ENCODE measurements around the gene APBB2. TPM values are rescaled to one million over a fixed set of nuclear protein-coding genes. Genes with fewer than 3 reads are reported as not detected.

APBB2 gene
- total and polyA plus RNA-seq, 2 experiments from 2014 or later: 24.1 to 61.0 TPM

DNA sequence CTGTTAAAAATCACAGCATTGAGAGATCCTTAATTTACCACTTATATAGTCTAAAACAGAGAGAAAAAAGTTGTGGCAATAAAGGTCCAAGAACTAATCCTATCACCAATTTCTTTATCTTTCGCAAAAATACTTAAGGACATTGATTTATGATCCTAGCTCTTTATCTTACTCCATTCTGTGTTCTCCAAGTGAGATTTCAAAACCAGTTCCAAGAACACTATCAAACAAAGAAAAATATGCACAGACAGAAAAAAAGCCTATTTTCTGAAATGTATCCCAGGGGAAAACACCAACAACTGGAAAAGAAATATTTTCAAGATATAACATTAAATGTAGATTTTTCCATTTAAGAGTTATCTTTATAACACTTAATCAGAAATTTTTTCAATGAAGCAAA, 172.8 kb downstream of the APBB2 start:
- no peak overlapping the region for H3K4me3 ChIP-seq
- H3K9me3 ChIP-seq (ENCODE audit: low read depth): no peaks in the 10 kb centered on the region
- no peaks in the 10 kb centered on the region for H4K20me1 ChIP-seq (ENCODE audit: insufficient read depth)
- TF ChIP-seq EZH2 (IDR thresholded peaks at IDR 0.05; ENCODE audit: insufficient read depth, poor library complexity, severe bottlenecking) (no peak), EZH2phosphoT487 (IDR thresholded peaks at IDR 0.05; ENCODE audit: insufficient read depth, low read depth) (no peak)
- H2AFZ ChIP-seq: no peak overlapping the region
- H3K4me1 ChIP-seq (ENCODE audit: insufficient read depth): no peaks in the 10 kb centered on the region
- H3F3A ChIP-seq (ENCODE audit: insufficient read depth): no peaks in the 10 kb centered on the region
- in situ Hi-C loops (cut with MboI): no loop called here
- H3K36me3 ChIP-seq (ENCODE audit: low read depth): 0 out of 2 replicates have a peak, but pooled peaks cover 4% of the 10 kb centered on the region
- WGBS, 2 experiments (ENCODE audit: low coverage in 1 of 2, low lambda C conversion rate in 2 of 2, missing lambda C conversion rate in 2 of 2): 100% methylated on average over 1 of the region's 1 CpG
- no peak for DNase-seq
- H3K27ac ChIP-seq: no peak overlapping the region
- H3K79me2 ChIP-seq (ENCODE audit: insufficient read depth): peaks cover 16% of the 10 kb centered on the region; the same call in 1 of the 2 replicates
- H3K27me3 ChIP-seq (replicated peaks; ENCODE audit: insufficient read depth): no peaks in the 10 kb centered on the region
- no peak overlapping the region for H3K9ac ChIP-seq
- no peaks in the 10 kb centered on the region for H3K9me2 ChIP-seq (ENCODE audit: insufficient read depth)
- H3K4me2 ChIP-seq (ENCODE audit: unreplicated experiment): no peak overlapping the region

DNA sequence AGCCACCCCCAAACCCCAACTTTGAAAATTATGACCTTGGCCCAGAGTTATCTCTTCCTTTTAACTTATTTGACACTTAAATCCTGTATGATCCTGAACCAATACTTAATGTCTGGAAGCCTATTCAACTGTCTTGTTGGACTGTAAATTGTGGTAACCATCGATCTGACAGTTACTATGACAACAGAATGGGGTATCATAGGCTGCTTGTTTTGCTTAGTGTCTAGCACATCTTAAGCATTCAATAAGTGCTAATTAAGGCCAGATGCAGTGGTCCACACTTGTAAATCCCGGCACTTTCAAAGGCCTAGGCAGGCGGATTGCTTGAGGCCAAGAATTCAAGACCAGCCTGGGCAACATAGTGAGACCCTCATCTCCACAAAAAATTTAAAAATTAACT, 175.0 kb downstream of the APBB2 start:
- H3K27ac ChIP-seq: no peak overlapping the region
- no peak for DNase-seq
- in situ Hi-C loops (cut with MboI): no loop called here
- H3K4me3 ChIP-seq: no peak overlapping the region
- no peak for TF ChIP-seq EZH2 (IDR thresholded peaks at IDR 0.05; ENCODE audit: insufficient read depth, poor library complexity, severe bottlenecking)
- TF ChIP-seq EZH2phosphoT487 (IDR thresholded peaks at IDR 0.05; ENCODE audit: insufficient read depth, low read depth): no peak
- H4K20me1 ChIP-seq (ENCODE audit: insufficient read depth): no peaks in the 10 kb centered on the region
- H3K9me3 ChIP-seq (ENCODE audit: low read depth): no peaks in the 10 kb centered on the region
- WGBS, 2 experiments (ENCODE audit: low coverage in 1 of 2, low lambda C conversion rate in 2 of 2, missing lambda C conversion rate in 2 of 2): 64 to 66% methylated on average over 3 of the region's 3 CpGs
- no peaks in the 10 kb centered on the region for H3K9me2 ChIP-seq (ENCODE audit: insufficient read depth)
- H3K27me3 ChIP-seq (replicated peaks; ENCODE audit: insufficient read depth): no peaks in the 10 kb centered on the region
- no peak overlapping the region for H3K9ac ChIP-seq
- no peak overlapping the region for H2AFZ ChIP-seq
- no peaks in the 10 kb centered on the region for H3F3A ChIP-seq (ENCODE audit: insufficient read depth)
- no peaks in the 10 kb centered on the region for H3K4me1 ChIP-seq (ENCODE audit: insufficient read depth)
- peaks cover 21% of the 10 kb centered on the region for H3K79me2 ChIP-seq (ENCODE audit: insufficient read depth)
- H3K36me3 ChIP-seq (ENCODE audit: low read depth): 0 out of 2 replicates have a peak, but pooled peaks cover under 1% of the 10 kb centered on the region
- H3K4me2 ChIP-seq (ENCODE audit: unreplicated experiment): no peak overlapping the region

DNA sequence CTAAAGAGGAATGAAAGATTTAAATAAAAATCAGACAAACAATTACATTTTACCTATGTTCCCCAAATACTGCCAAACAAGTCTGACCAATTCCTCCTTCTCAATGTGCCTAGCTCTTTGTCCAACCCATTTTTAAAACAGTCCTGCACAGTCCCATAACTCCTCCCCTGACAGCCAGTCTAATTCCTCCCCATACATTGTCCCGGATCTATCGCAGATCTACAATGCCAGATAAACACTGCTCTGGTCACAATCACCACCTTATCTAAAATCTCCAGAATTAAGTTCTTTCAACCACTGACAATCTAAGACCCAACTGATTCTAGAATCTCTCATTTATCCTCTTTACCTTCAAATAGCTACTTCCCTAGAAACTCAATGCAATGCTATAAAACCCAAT, 176.0 kb downstream of the APBB2 start:
- no peaks in the 10 kb centered on the region for H3K9me2 ChIP-seq (ENCODE audit: insufficient read depth)
- H2AFZ ChIP-seq: no peak overlapping the region
- 98% methylated on average over 2 of the region's 2 CpGs for WGBS, 2 experiments (ENCODE audit: low coverage in 1 of 2, low lambda C conversion rate in 2 of 2, missing lambda C conversion rate in 2 of 2)
- no peaks in the 10 kb centered on the region for H3K27me3 ChIP-seq (replicated peaks; ENCODE audit: insufficient read depth)
- TF ChIP-seq EZH2phosphoT487 (IDR thresholded peaks at IDR 0.05; ENCODE audit: insufficient read depth, low read depth) (no peak), EZH2 (IDR thresholded peaks at IDR 0.05; ENCODE audit: insufficient read depth, poor library complexity, severe bottlenecking) (no peak)
- H3K9ac ChIP-seq: no peak overlapping the region
- DNase-seq: no peak
- H3K9me3 ChIP-seq (ENCODE audit: low read depth): no peaks in the 10 kb centered on the region
- no peak overlapping the region for H3K27ac ChIP-seq
- H4K20me1 ChIP-seq (ENCODE audit: insufficient read depth): no peaks in the 10 kb centered on the region
- no peaks in the 10 kb centered on the region for H3F3A ChIP-seq (ENCODE audit: insufficient read depth)
- in situ Hi-C loops (cut with MboI): no loop called here
- no peaks in the 10 kb centered on the region for H3K36me3 ChIP-seq (ENCODE audit: low read depth)
- H3K4me3 ChIP-seq: no peak overlapping the region
- H3K4me2 ChIP-seq (ENCODE audit: unreplicated experiment): no peak overlapping the region
- peaks cover 27% of the 10 kb centered on the region for H3K79me2 ChIP-seq (ENCODE audit: insufficient read depth)
- no peaks in the 10 kb centered on the region for H3K4me1 ChIP-seq (ENCODE audit: insufficient read depth)

DNA sequence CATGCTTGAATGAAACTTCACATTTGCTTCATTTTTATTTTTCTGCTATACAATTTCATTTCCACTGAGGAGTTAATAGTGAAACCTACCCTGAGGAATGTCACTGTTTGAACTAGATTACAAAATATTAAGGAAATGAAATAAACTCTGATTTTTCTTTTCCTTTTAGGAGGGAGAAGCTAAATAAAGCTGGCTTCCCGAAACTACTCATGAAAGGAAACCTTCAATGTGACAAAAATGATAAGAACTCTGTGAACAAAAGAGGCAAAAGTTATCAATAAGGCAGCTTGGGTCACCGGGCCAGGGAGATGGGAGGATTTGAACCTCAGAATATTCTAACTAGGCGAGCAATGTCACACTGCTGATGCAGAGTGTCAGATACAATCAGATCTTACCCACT, 185.2 kb downstream of the APBB2 start:
- H3F3A ChIP-seq (ENCODE audit: insufficient read depth): 0 out of 2 replicates have a peak, but pooled peaks cover 14% of the 10 kb centered on the region
- H2AFZ ChIP-seq: no peak overlapping the region
- H3K4me2 ChIP-seq (ENCODE audit: unreplicated experiment): peak overlapping the region; percentile 10
- DNase-seq: no peak
- H3K9me3 ChIP-seq (ENCODE audit: low read depth): no peaks in the 10 kb centered on the region
- in situ Hi-C loops (cut with MboI): no loop called here
- peaks cover 10% of the 10 kb centered on the region; the same call in 1 of the 2 replicates for H3K4me1 ChIP-seq (ENCODE audit: insufficient read depth)
- H3K27ac ChIP-seq: no peak overlapping the region
- no peak overlapping the region for H3K9ac ChIP-seq
- WGBS, 2 experiments (ENCODE audit: low coverage in 1 of 2, low lambda C conversion rate in 2 of 2, missing lambda C conversion rate in 2 of 2): 72 to 75% methylated on average over 3 of the region's 3 CpGs
- peaks cover 17% of the 10 kb centered on the region; the same call in 1 of the 2 replicates for H3K79me2 ChIP-seq (ENCODE audit: insufficient read depth)
- H3K36me3 ChIP-seq (ENCODE audit: low read depth): no peaks in the 10 kb centered on the region; the same call in 1 of the 2 replicates
- H3K4me3 ChIP-seq: no peak overlapping the region
- H4K20me1 ChIP-seq (ENCODE audit: insufficient read depth): no peaks in the 10 kb centered on the region
- H3K9me2 ChIP-seq (ENCODE audit: insufficient read depth): no peaks in the 10 kb centered on the region
- no peaks in the 10 kb centered on the region for H3K27me3 ChIP-seq (replicated peaks; ENCODE audit: insufficient read depth)
- TF ChIP-seq EZH2 (IDR thresholded peaks at IDR 0.05; ENCODE audit: insufficient read depth, poor library complexity, severe bottlenecking) (no peak), EZH2phosphoT487 (IDR thresholded peaks at IDR 0.05; ENCODE audit: insufficient read depth, low read depth) (no peak)
